Measurements from ENCODE around the gene ERLIN1.

GRCh38 chr10:100109670-100110069 is 76.2 kb downstream of the ERLIN1 start:
- no peak for TF ChIP-seq EZH2 (IDR thresholded peaks at IDR 0.05; ENCODE audit: insufficient read depth, poor library complexity, severe bottlenecking)
- no peak for TF ChIP-seq EZH2phosphoT487 (IDR thresholded peaks at IDR 0.05; ENCODE audit: insufficient read depth, low read depth)
